ENCODE measurements around the gene STEAP2.
"Not testable (repeated sequence)": the region's sequence is repeated elsewhere in the genome, so short reads cannot be mapped to it uniquely, and the experiment has no call there.

STEAP2 gene

GRCh38 chr7:90238583-90238982 lies 27.0 kb downstream of the STEAP2 start:
- no peak for DNase-seq

- DNase-seq: no peak
These were observed 27.5 kb downstream of the STEAP2 start for GRCh38 chr7:90239050-90239449.

DNA sequence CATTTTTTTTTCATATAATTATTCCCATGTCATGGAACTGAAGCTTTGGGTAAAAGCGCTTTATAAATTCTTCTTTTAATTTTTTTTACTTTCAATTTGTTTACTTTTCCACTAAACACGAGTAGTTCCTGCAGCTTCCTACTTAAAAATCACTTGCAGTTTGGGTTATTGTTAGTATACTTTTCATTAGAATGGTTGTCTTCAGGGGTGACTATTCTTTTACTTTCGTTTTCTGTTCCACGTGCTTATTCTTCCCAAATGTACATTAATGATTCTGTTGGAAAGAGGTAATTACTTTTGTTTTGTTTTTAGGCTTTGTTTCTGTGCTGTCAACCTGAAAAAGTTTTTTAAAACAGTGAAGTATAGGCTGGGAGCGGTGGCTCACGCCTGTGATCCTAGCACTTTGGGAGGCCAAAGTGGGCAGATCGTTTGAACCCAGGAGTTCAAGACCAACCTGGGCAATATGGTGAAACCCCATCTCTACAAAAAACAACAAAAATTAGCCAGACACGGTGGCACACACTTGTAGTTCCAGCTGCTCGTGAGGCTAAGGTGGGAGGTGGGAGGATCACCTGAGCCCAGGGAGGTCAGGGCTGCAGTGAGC lies 28.2 kb downstream of the STEAP2 start:
- no peak for DNase-seq

GRCh38 chr7:90242369-90243168 lies 31.0 kb downstream of the STEAP2 start:
- no peak for DNase-seq

GRCh38 chr7:90243556-90243955 lies 32.0 kb downstream of the STEAP2 start:
- no peak for DNase-seq

GRCh38 chr7:90244565-90244908 lies 33.0 kb downstream of the STEAP2 start:
- no peak for DNase-seq

- peak; percentile 90 for DNase-seq
These were observed 33.6 kb downstream of the STEAP2 start, which contains the start of gene CFAP69 for GRCh38 chr7:90244909-90245851. Gene CFAP69 (plus strand): TSS chr7:90245174. CDS start chr7:90245425, 251 bp downstream.

DNA sequence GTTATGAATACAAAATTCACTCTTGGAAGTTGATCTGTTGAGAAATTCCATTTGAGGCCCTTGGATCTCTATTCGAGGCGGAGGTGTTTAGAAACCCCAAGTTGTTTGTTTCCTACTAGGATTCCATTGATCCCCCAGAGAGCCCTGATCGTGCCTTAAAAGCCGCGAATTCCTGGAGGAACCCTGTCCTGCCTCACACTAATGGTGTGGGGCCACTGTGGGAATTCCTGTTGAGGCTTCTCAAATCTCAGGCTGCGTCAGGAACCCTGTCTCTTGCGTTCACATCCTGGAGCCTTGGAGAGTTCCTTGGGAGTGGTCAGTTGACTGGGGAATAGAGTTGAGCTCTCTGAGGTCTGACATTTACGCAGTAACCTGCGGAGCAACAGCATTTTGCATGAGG lies 34.6 kb downstream of the STEAP2 start:
- DNase-seq: no peak

DNA sequence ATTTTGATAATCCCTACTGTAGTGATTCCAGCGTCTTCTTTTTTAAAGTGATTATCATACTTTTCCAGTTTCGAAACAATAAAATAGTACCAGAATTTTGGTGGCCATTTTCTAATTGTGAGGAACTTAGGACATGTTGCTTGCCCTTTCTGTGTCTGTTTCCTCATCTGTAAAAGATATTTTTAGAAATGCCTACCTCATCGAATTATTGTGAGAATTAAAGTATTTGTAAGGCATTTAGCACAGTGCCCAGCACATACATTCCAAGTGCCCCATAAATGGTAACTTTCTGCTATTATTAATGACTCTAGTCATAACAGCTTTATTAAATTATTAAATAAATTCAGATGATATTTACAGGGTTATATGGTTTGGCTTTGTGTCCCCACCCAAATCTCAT lies 37.2 kb downstream of the STEAP2 start:
- DNase-seq: no peak

DNA sequence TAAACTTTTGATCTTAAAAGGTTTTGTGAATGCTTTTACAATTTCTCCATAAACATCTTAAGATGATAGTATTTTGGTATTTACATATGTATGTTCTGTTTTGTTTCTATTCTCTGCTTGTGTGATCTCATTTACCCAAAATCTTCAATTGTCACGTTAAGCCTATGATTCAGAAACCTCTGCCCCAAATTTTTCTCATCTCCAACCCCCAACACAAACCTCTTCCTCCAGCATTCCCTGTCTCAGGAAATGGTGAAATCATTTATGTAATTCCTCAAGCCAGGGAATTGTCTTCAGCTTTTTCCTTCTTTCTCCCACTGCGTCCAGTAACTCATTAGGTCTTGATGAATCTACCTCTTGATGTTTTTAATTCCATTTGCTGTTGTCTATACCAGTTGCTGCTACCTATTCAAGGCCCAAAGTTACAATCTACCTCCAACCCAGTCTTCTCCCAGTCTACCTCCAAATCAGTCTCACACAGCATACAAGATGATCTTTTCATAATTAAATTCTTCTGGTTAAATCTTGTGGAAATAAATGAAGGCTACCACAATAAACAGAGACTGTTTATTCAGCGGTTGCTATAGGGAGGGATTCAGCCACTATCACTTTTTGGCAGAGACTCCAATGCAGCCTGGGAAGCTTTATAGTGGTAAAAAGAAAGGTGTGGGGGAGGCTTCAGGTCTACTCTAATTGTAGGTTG lies 39.2 kb downstream of the STEAP2 start:
- no peak for DNase-seq

- no peak for DNase-seq
These were observed 39.7 kb downstream of the STEAP2 start for GRCh38 chr7:90251304-90251635.

GRCh38 chr7:90256011-90256410 lies 44.5 kb downstream of the STEAP2 start:
- not testable (repeated sequence) for DNase-seq

DNA sequence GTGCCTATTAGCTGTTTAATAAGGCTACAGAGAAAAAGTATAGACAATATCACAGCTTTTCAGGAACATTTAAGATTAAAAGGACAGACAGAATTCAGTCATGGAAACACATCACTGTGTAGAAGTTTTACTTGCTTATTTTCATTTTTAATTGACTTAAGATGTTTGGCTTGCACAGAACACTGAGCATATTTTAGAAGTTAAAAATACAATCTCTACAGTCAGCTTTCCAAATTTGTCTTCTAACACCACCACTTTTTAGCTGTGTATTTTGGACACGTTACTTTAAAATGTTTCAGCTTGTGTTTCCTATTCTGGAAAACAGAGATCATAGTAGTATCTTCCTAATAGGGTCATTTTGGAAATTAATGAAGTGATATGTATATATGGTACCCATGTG lies 45.2 kb downstream of the STEAP2 start:
- no peak for DNase-seq

DNA sequence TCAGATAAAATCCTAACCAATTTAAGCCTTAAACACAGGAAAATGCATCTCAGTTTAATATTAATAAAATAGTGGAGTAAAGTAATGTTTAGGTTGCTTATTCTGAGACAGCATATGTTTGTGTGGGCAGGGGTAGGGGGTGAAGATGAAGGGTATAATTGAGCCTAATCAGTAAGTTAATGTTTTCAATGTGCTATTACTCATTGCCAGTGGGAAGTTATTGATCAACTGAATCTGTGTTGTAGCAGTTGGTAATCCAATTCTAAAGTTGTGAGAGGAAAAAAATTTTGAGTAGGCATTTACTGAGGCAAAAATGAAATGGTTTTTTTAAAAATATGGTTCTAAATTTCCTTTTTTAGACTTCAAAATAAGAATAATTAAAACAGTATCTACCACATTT lies 49.9 kb downstream of the STEAP2 start:
- no peak for DNase-seq

GRCh38 chr7:90262438-90262837 lies 50.9 kb downstream of the STEAP2 start:
- no peak for DNase-seq

- no peak for DNase-seq
These were observed 55.3 kb downstream of the STEAP2 start for GRCh38 chr7:90266808-90267207.

DNA sequence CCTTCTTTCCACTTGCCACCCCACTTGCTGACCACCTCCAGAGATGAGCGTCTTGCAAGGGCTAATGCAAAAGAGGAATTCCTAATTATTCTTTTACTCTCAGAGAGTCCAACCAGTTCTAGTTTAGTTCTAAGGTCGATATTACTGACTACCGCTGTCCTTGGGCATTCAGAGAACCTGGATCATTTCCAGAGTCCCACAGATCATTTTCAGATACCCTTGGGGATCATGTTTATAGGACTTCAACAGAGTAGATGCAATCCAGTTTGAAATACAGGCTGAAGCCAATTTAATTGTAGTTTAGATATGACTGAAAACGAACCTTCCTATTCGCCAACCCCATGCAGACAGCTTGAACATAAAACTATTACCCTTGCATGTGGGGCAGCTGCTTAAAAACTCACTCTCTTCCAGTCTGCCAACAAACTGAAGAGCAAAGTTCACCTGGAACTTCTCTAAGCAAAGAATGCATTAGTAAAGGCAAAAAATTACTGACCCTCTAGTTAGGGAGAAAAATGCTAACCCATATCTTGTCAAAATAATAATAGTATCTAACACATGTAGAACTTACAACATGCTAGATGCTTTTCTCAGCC lies 55.8 kb downstream of the STEAP2 start:
- no peak for DNase-seq

- DNase-seq: no peak
These were observed 57.6 kb downstream of the STEAP2 start for GRCh38 chr7:90269163-90269562.

- DNase-seq: no peak
These were observed 59.1 kb downstream of the STEAP2 start for GRCh38 chr7:90270431-90271178.

GRCh38 chr7:90271753-90272152 lies 60.2 kb downstream of the STEAP2 start:
- no peak for DNase-seq

DNA sequence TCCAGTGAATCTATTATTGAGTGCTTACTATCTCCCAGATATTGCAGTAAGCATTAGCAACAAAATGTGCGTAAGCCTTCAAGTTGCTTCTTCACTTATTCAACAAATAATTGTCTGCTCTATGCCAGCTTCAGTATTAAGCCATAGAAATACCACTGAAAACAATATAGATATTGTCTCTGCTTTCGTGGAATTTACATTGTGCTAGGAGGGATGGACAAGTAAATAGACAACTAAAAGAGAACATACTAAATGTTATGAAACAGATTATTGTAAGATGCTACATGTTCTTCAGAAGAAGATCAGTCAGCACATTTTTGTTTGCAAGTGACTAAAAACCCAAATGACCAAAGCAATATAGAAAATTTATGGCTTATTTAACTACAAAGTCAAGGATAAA lies 60.7 kb downstream of the STEAP2 start:
- DNase-seq: no peak

- DNase-seq: no peak
These were observed 62.6 kb downstream of the STEAP2 start for GRCh38 chr7:90274161-90274560.
